ENCODE measurements around the gene CRY2.
"Not testable (repeated sequence)": the region's sequence is repeated elsewhere in the genome, so short reads cannot be mapped to it uniquely, and the experiment has no call there.

The CRY2 gene

GRCh38 chr11:45818961-45819605 lies 28.2 kb upstream of the CRY2 start:
- Histone ChIP-seq H3K27me3 (ENCODE audit: insufficient read depth, low read depth, severe bottlenecking) (no peaks in the 10 kb centered on the region), H3K36me3 (no peaks in the 10 kb centered on the region), H3K27ac (no peak overlapping the region), H3K9me3 (ENCODE audit: severe bottlenecking) (no peaks in the 10 kb centered on the region), H3K4me3 (ENCODE audit: low read depth, low read length) (no peak overlapping the region)
- TF ChIP-seq CTCF (IDR thresholded peaks at IDR 0.05; ENCODE audit: low read depth, low read length), result no peak
- no peak for DNase-seq

DNA sequence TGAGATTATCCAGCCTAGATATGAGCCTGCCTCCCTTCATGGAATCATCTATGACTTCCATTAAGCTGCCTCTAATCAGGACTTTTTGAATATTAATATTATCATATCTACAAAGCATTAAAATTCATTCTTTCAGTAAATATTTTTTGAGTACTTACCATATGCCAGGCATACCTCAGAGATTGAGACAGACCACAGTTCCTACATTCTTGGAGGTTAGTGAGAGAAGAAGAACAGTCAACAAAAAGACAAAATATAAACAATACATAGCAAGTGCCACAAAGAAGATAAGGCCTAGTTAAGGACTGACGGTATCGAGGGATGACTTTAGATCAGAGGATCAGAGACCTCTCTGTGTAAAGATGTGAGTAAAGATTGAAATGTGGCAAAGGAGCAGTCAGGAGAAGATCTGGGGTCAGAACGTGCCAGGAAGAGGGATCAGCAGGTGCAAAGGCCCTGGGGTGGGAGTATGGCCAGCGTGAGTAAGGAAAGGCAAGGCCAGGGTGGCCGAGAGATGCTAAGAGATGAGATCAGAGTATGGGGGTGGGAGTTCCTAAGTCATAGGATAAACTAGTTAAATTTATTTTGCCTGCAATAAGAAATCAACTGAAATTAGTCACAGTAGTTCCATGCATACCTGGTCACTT lies 26.9 kb upstream of the CRY2 start:
- Histone ChIP-seq H3K27ac (no peak overlapping the region), H3K4me3 (ENCODE audit: low read depth, low read length) (no peak overlapping the region), H3K27me3 (ENCODE audit: insufficient read depth, low read depth, severe bottlenecking) (no peaks in the 10 kb centered on the region), H3K36me3 (no peaks in the 10 kb centered on the region), H3K9me3 (ENCODE audit: severe bottlenecking) (no peaks in the 10 kb centered on the region)
- no peak for TF ChIP-seq CTCF (IDR thresholded peaks at IDR 0.05; ENCODE audit: low read depth, low read length)
- DNase-seq, result no peak

GRCh38 chr11:45826492-45826891 lies 20.8 kb upstream of the CRY2 start:
- not testable (repeated sequence) for DNase-seq; H3K36me3 ChIP-seq; H3K27me3 ChIP-seq (ENCODE audit: insufficient read depth, low read depth, severe bottlenecking); H3K27ac ChIP-seq; H3K9me3 ChIP-seq (ENCODE audit: severe bottlenecking); H3K4me3 ChIP-seq (ENCODE audit: low read depth, low read length)

- DNase-seq, result no peak
- Histone ChIP-seq H3K27me3 (ENCODE audit: insufficient read depth, low read depth, severe bottlenecking) (no peaks in the 10 kb centered on the region), H3K4me3 (ENCODE audit: low read depth, low read length) (no peak overlapping the region), H3K36me3 (no peaks in the 10 kb centered on the region), H3K9me3 (ENCODE audit: severe bottlenecking) (no peaks in the 10 kb centered on the region), H3K27ac (no peak overlapping the region)
- TF ChIP-seq CTCF (IDR thresholded peaks at IDR 0.05; ENCODE audit: low read depth, low read length), result no peak
Observed at GRCh38 chr11:45827123-45827522, 20.2 kb upstream of the CRY2 start.

DNA sequence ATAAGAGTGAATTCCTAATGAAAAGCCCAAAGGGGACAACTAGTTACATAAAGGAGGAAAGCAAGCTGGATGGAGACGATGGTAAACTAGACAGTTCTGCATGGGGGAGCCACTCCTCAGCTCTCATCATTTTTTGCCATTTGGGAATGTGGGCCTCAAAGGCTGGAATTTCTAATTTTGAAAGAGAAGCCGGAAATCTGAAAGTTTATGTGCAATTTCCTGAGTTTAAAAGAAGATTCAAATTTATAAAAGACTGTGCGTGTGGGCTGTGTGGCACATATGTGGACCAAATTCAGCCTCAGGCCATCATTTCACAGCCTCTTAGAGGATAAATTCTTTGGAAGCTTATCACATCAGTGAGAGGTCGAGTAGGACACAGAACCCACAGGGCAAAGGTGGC lies 18.3 kb upstream of the CRY2 start:
- DNase-seq, result no peak
- Histone ChIP-seq H3K27ac (no peak overlapping the region), H3K4me3 (ENCODE audit: low read depth, low read length) (no peak overlapping the region), H3K9me3 (ENCODE audit: severe bottlenecking) (no peaks in the 10 kb centered on the region), H3K27me3 (ENCODE audit: insufficient read depth, low read depth, severe bottlenecking) (no peaks in the 10 kb centered on the region), H3K36me3 (no peaks in the 10 kb centered on the region)
- TF ChIP-seq CTCF (IDR thresholded peaks at IDR 0.05; ENCODE audit: low read depth, low read length), result no peak

DNA sequence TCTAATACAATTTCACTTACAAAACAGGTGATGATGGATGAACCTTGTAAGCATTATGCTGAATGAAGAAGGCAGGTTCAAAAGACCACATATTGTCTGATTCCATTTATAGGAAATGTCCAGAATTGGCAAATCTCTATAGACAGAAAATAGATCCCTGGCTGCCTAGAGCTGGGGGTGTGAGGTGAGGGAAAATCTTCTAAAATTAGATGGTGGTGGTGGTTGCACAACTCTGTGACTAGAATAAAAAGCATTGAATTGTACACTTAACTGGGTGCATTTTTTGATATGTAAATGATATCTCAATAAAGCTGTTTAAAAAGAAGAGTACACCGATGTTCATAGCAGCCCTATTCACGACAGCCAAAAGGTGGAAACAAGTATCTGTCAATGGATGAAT lies 16.7 kb upstream of the CRY2 start:
- no peak for TF ChIP-seq CTCF (IDR thresholded peaks at IDR 0.05; ENCODE audit: low read depth, low read length)
- no peak for DNase-seq
- H3K9me3 ChIP-seq (ENCODE audit: severe bottlenecking), result no peaks in the 10 kb centered on the region
- H3K4me3 ChIP-seq (ENCODE audit: low read depth, low read length), result no peak overlapping the region
- no peaks in the 10 kb centered on the region for H3K27me3 ChIP-seq (ENCODE audit: insufficient read depth, low read depth, severe bottlenecking)
- no peaks in the 10 kb centered on the region for H3K36me3 ChIP-seq
- no peak overlapping the region for H3K27ac ChIP-seq

All from WERI-Rb-1 (cell line).